GM12864 (cell line): Measurements from ENCODE around the gene FALEC.

Experiments
- DNase-seq: peaks from one replicate; pipeline ENCODE4 v3.0.0-alpha.2; 2011; ENCODE audit warnings: low read depth
- H3K4me3 ChIP-seq: 2 replicates; pipeline ENCODE4 v1.5.1; 2011; ENCODE audit warnings: mild to moderate bottlenecking, low read depth, low read length, control low read depth
- TF ChIP-seq, protein P1 (sequence below): IDR thresholded peaks from 2 replicates; pipeline ENCODE4 v1.5.1; 2011; ENCODE audit warnings: low read depth, mild to moderate bottlenecking, moderate library complexity, low read length, control low read depth, inconsistent platforms; ENCODE audit errors: missing control alignments

FALEC gene

DNA sequence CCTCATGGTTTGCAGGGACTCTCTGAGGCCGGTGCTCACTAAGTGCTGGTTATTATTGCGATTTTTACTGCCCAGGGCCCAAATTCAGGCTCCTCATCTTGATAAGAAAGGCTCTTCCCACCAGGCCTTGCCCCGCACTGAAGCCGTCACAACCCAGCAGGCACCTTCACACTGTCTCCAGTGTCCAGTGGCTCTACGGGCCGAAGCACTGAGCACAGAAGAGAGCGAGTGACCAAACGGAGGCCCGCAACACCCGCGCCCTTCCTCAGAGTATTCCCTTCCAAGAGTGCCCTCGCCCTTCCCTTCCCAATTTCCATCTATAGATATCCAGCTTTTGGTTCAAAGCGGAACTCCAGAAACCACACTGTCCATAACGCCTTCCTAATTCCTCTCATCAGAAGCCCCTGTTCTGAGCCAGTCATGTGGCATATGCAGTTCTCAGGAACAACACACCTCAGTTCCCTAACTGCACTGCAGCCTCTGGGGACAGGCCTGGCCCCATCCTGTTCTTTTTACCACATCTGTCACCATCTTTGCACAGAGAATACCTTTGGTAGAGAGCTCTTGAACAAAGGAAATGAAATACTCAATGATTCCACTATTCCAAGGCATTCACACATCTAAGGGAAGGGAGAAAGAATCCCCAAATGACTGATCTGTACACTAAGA is 15.1 kb downstream of the FALEC start:
- no peak for DNase-seq
- TF ChIP-seq, protein P1, sequence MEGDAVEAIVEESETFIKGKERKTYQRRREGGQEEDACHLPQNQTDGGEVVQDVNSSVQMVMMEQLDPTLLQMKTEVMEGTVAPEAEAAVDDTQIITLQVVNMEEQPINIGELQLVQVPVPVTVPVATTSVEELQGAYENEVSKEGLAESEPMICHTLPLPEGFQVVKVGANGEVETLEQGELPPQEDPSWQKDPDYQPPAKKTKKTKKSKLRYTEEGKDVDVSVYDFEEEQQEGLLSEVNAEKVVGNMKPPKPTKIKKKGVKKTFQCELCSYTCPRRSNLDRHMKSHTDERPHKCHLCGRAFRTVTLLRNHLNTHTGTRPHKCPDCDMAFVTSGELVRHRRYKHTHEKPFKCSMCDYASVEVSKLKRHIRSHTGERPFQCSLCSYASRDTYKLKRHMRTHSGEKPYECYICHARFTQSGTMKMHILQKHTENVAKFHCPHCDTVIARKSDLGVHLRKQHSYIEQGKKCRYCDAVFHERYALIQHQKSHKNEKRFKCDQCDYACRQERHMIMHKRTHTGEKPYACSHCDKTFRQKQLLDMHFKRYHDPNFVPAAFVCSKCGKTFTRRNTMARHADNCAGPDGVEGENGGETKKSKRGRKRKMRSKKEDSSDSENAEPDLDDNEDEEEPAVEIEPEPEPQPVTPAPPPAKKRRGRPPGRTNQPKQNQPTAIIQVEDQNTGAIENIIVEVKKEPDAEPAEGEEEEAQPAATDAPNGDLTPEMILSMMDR: no peak

DNA sequence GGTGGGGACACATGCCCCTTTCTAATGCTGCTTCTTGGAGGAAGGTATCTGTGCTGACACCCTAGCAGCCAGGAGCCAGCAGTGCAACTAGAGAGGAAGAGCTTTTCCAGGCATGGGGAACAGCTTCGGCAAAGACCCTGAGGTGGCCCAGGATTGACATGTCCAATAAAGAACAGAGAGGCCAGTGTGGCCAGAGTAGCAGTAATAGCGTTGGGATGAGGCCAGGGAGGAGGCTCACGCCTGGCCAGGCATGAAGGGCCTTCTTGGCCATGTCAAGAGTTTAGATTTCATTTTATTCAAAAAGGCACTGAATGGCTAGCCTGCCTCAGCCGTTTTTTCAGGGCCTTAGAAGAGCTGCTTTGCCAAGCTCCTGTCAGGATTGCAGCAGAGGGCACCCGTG is 17.3 kb downstream of the FALEC start:
- DNase-seq: no peak
- no peak overlapping the region for H3K4me3 ChIP-seq
- TF ChIP-seq, protein P1: no peak

More for the DNA sequence above, 15.1 kb downstream of the FALEC start:
- H3K4me3 ChIP-seq: no peak overlapping the region

DNA sequence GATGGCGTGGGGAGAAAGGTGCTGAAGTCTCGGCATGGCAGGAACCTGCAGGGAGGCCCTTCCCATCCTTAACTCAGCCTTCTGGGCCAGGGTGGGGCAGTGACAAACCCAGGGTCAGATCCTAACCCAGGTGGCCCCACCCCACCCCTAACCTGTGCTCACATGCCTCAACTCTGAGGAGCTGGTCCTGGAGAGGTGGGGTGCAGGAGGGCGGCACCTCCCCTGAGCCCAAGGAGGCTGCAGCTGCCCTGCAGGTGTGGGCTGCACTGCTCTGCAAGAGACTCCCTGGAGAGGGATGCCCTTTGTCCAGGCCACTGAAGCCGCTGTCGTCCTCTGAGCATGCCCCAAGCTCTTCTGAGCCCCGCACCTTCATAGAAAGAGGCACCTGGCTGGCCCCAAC is 18.4 kb downstream of the FALEC start:
- H3K4me3 ChIP-seq: no peak overlapping the region
- no peak for DNase-seq
- TF ChIP-seq, protein P1: no peak

DNA sequence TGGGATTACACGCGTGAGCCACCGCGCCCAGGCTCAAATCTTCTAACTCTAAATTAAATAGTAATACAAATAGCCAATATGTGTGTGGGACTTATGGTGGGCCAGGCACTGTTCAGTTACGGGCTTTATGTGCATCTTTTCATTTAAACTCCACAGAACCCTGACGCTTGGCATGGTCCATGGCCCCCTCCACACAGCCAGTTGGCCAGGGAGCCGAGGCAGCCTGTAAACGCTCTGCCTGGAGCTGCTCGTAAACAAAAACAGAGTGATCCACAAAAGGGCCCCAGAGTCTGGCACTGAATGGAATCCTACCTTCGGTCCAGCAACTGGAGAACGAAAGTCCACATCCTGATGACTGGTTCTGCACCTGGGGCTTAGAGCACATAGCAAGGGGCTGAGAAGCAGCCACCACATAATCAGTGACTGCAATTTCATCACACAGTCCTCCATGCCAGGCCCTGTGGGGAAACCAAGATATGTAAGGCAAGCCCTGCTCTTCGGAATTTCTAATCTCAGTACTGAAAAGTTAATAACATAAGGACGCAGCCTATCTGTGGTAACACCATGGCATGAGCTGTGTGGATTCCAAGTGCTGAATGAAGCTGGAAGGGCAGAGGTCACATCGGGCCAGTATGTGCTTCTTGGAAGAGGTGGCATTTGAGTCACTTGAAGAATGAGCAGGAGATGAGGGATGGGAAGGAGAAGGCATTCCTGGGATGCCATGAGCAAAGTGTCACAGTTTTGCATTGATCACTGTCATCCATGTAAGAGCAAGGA is 20.1 kb downstream of the FALEC start:
- TF ChIP-seq, protein P1: no peak
- no peak overlapping the region for H3K4me3 ChIP-seq
- no peak for DNase-seq

DNA sequence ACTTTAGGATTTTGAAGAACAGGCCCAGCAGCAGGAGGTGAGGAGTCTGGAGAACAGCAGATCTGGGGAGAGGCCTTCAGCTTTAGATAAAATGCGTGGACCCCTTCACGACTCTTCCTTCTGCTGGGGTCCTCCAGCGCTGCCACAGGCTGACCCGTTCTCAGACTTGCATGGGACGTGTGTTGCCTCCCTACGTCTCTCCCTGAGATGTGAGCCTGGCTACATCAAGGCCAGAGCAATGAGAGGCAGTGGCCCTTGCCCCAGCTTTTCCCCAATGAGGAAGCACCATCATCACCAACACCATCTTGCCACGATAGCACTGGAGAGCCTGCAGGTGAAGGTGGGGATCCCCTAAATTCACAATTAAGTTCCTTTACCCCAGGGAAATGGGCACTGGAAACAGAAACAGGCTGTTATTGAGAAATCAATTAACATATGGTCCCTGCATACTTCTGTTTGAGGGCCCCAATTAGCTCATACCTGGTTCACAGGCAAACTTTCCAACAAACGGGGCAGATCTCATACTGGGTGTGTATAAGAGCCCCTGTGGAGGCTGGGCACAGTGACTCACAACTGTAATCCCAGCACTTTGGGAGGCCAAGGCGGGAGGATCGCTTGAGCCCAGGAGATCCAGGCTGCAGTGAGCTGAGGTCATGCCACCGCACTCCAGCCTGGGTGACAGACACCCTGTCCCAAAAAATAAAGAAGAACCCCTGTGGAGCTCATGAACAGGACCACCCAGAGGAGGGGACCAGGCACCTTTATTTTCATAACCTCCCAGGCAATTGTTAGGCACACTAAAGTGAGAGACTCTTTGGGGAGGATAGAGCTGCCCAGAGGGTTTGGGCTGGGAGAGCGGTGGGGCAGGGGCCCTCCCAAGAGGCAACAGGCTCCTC is 21.5 kb downstream of the FALEC start:
- TF ChIP-seq, protein P1: no peak
- no peak for DNase-seq
- H3K4me3 ChIP-seq: no peak overlapping the region

DNA sequence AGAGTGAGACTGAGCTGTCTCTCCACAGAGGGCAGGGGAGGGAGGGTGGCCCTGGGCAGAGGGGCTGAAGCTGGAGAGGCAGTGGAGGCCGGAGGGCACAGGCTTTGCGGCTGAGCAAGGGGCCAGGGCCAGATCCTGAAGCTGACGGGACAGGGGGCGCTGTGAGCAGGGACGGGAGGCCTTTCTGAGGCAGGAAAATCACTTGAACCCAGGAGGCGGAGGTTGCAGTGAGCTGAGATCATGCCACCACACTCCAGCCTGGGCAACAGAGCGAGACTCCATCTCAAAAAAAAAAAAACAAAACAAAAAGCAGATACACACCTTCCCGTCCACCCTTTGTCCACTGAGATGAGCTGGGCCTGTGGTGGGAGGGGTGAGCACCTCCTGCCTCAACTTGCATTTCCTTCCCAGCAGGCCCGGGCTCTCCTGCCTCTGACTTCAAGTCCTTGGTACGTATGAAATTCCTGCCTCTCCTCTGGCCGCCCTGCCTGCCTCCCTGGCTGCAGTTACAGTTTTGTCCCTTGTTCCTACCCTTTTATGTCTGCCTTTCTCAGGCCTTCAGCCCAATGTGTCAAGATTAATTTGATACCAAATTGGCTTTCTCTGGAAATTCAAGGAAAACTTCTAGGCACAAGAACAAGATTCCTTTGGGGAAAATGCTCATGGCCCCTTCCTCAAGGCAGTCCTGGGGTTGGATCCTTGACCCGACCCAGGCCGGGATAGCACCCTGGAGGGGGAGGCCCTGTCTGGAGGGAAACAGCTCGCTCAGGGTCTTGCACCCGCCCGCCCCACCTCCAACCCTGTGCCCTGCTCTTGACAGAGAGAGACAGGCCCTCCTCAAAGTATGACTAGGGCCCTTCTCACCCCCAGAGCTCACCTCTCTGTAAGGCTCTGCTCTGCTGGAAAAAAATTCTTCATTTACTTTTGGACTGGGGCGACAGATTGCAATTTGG is 22.5 kb downstream of the FALEC start:
- no peak for DNase-seq
- TF ChIP-seq, protein P1: no peak
- H3K4me3 ChIP-seq: no peak overlapping the region
